ENCODE measurements around the gene PRIM2. TPM values are rescaled to one million over a fixed set of nuclear protein-coding genes. Genes with fewer than 3 reads are reported as not detected.
"Not testable (repeated sequence)": the region's sequence is repeated elsewhere in the genome, so short reads cannot be mapped to it uniquely, and the experiment has no call there.

The PRIM2 gene
- total and polyA plus RNA-seq, 10 of the 15 experiments (the other 5 are each of a cell fraction or from before 2014, with no cell fraction given): 13.2 to 38.6 (median 25.1) TPM

- in situ Hi-C loops (cut with MboI); RAD21 ChIA-PET (ENCODE audit: unreplicated experiment); DNase-seq (ENCODE audit: low read depth, low spot score): not testable (repeated sequence)
Measured at GRCh38 chr6:57515845-57516244, 198.4 kb downstream of the PRIM2 start.

DNA sequence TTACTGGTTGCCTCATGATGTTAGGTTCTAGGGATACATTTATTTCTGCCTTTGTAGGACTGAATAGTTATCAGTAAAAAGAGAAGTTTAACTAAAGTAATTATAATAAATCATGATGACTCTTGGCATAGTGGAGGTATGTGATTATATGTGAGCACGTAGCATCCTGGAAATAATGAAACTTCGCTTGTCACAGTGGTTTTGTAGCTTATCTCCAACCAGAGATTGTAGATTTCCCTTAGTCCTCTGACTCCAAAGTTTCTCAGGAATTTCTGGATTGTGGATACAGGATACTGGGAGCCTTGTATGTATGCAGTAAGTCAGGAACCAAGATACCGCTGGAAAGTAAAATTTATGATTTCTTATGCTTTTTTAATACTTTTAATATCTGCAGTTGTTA, 199.3 kb downstream of the PRIM2 start:
- H3K27me3 ChIP-seq (replicated peaks in 1 of 2; ENCODE audit: control insufficient read depth in 2 of 2, insufficient read depth in 2 of 2, low read length in 1 of 2); H3K27ac ChIP-seq (ENCODE audit: control insufficient read depth, insufficient read depth); DNase-seq (ENCODE audit: low read depth, low spot score); H3K4me1 ChIP-seq (ENCODE audit: control insufficient read depth, insufficient read depth, low read length); ATAC-seq; H3K79me2 ChIP-seq (ENCODE audit: control insufficient read depth, insufficient read depth, low read length); H2AFZ ChIP-seq (ENCODE audit: control insufficient read depth, low read depth, low read length); H3K9ac ChIP-seq (ENCODE audit: control insufficient read depth, insufficient read depth, low read length); H3K4me2 ChIP-seq (ENCODE audit: control insufficient read depth, insufficient read depth); H3K9me3 ChIP-seq (replicated peaks; ENCODE audit: control insufficient read depth, insufficient read depth, low read length); H4K20me1 ChIP-seq (ENCODE audit: control insufficient read depth, insufficient read depth); H3K4me3 ChIP-seq; BruUV-seq (replicated peaks); FAIRE-seq; POLR2A ChIA-PET; SMC1A ChIA-PET (ENCODE audit: uncharacterized antibody, unreplicated experiment); in situ Hi-C loops (cut with MboI); CTCF ChIA-PET; H3K36me3 ChIP-seq (ENCODE audit: control insufficient read depth in 2 of 2, insufficient read depth in 2 of 2, low read length in 1 of 2); RAD21 ChIA-PET (ENCODE audit: unreplicated experiment); intact Hi-C loops (cut with micrococcal nuclease; ENCODE audit: unreplicated experiment): not testable (repeated sequence)
- WGBS (ENCODE audit: insufficient coverage, insufficient replicate concordance, low lambda C conversion rate, missing lambda C conversion rate): 98% methylated on average over 3 of the region's 3 CpGs

More at GRCh38 chr6:57515845-57516244, 198.4 kb downstream of the PRIM2 start:
- SMC1A ChIA-PET (ENCODE audit: uncharacterized antibody, unreplicated experiment); BruUV-seq (replicated peaks); FAIRE-seq; H3K9ac ChIP-seq (ENCODE audit: control insufficient read depth, insufficient read depth, low read length); intact Hi-C loops (cut with micrococcal nuclease; ENCODE audit: unreplicated experiment); H3K36me3 ChIP-seq (ENCODE audit: control insufficient read depth in 2 of 2, insufficient read depth in 2 of 2, low read length in 1 of 2); H3K27ac ChIP-seq (ENCODE audit: control insufficient read depth, insufficient read depth); H2AFZ ChIP-seq (ENCODE audit: control insufficient read depth, low read depth, low read length); H3K4me1 ChIP-seq (ENCODE audit: control insufficient read depth, insufficient read depth, low read length); H3K4me3 ChIP-seq; H3K79me2 ChIP-seq (ENCODE audit: control insufficient read depth, insufficient read depth, low read length); POLR2A ChIA-PET; ATAC-seq; H3K9me3 ChIP-seq (replicated peaks; ENCODE audit: control insufficient read depth, insufficient read depth, low read length); H3K4me2 ChIP-seq (ENCODE audit: control insufficient read depth, insufficient read depth); H4K20me1 ChIP-seq (ENCODE audit: control insufficient read depth, insufficient read depth); H3K27me3 ChIP-seq (replicated peaks in 1 of 2; ENCODE audit: control insufficient read depth in 2 of 2, insufficient read depth in 2 of 2, low read length in 1 of 2); CTCF ChIA-PET: not testable (repeated sequence)
- 100% methylated on average over 1 of the region's 3 CpGs for WGBS (ENCODE audit: insufficient coverage, insufficient replicate concordance, low lambda C conversion rate, missing lambda C conversion rate)

DNA sequence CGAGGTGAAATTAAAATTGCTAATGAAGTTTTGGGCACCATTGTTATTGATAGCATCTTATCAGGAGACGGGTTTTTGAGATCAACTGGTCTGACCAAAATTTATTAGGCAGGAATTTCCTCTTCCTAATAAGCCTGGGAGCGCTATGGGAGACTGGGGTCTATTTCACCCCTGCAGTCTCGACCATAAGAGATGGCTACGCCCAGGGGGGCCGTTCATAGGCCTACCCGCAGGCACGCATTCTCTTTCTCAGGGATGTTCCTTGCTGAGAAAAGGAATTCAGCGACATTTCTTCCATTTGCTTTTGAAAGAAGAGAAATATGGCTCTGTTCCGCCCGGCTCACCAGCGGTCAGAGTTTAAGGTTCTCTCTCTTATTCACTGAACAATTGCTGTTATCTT, 201.8 kb downstream of the PRIM2 start:
- RAD21 ChIA-PET (ENCODE audit: unreplicated experiment); H3K27me3 ChIP-seq (replicated peaks in 1 of 2; ENCODE audit: control insufficient read depth in 2 of 2, insufficient read depth in 2 of 2, low read length in 1 of 2); H4K20me1 ChIP-seq (ENCODE audit: control insufficient read depth, insufficient read depth); H3K4me3 ChIP-seq; H3K9ac ChIP-seq (ENCODE audit: control insufficient read depth, insufficient read depth, low read length); DNase-seq (ENCODE audit: low read depth, low spot score); H3K36me3 ChIP-seq (ENCODE audit: control insufficient read depth in 2 of 2, insufficient read depth in 2 of 2, low read length in 1 of 2); POLR2A ChIA-PET; SMC1A ChIA-PET (ENCODE audit: uncharacterized antibody, unreplicated experiment); H3K4me2 ChIP-seq (ENCODE audit: control insufficient read depth, insufficient read depth); intact Hi-C loops (cut with micrococcal nuclease; ENCODE audit: unreplicated experiment); H3K9me3 ChIP-seq (replicated peaks; ENCODE audit: control insufficient read depth, insufficient read depth, low read length); H3K4me1 ChIP-seq (ENCODE audit: control insufficient read depth, insufficient read depth, low read length); FAIRE-seq; BruUV-seq (replicated peaks); ATAC-seq; H3K79me2 ChIP-seq (ENCODE audit: control insufficient read depth, insufficient read depth, low read length); in situ Hi-C loops (cut with MboI); H2AFZ ChIP-seq (ENCODE audit: control insufficient read depth, low read depth, low read length); CTCF ChIA-PET; H3K27ac ChIP-seq (ENCODE audit: control insufficient read depth, insufficient read depth): not testable (repeated sequence)
- WGBS (ENCODE audit: insufficient coverage, insufficient replicate concordance, low lambda C conversion rate, missing lambda C conversion rate): 98% methylated on average over 12 of the region's 12 CpGs

GRCh38 chr6:57521085-57521484, 203.7 kb downstream of the PRIM2 start:
- FAIRE-seq; DNase-seq (ENCODE audit: low read depth, low spot score); BruUV-seq (replicated peaks); H2AFZ ChIP-seq (ENCODE audit: control insufficient read depth, low read depth, low read length); H3K36me3 ChIP-seq (ENCODE audit: control insufficient read depth in 2 of 2, insufficient read depth in 2 of 2, low read length in 1 of 2); in situ Hi-C loops (cut with MboI); ATAC-seq; POLR2A ChIA-PET; H3K4me2 ChIP-seq (ENCODE audit: control insufficient read depth, insufficient read depth); H3K9ac ChIP-seq (ENCODE audit: control insufficient read depth, insufficient read depth, low read length); H3K79me2 ChIP-seq (ENCODE audit: control insufficient read depth, insufficient read depth, low read length); H3K27ac ChIP-seq (ENCODE audit: control insufficient read depth, insufficient read depth); CTCF ChIA-PET; SMC1A ChIA-PET (ENCODE audit: uncharacterized antibody, unreplicated experiment); H3K9me3 ChIP-seq (replicated peaks; ENCODE audit: control insufficient read depth, insufficient read depth, low read length); H3K4me3 ChIP-seq; H4K20me1 ChIP-seq (ENCODE audit: control insufficient read depth, insufficient read depth); H3K27me3 ChIP-seq (replicated peaks in 1 of 2; ENCODE audit: control insufficient read depth in 2 of 2, insufficient read depth in 2 of 2, low read length in 1 of 2); H3K4me1 ChIP-seq (ENCODE audit: control insufficient read depth, insufficient read depth, low read length); intact Hi-C loops (cut with micrococcal nuclease; ENCODE audit: unreplicated experiment): not testable (repeated sequence)
- WGBS (ENCODE audit: insufficient coverage, insufficient replicate concordance, low lambda C conversion rate, missing lambda C conversion rate): 47% methylated on average over 1 of the region's 1 CpG
- RAD21 ChIA-PET (ENCODE audit: unreplicated experiment): interaction anchor here (0.7 kb wide), 2 partner anchors 564 to 988 kb away, joined by 3 read pairs; no protein-coding TSS in a partner anchor
